ENCODE results near the gene RAB13.

Gene RAB13

DNA sequence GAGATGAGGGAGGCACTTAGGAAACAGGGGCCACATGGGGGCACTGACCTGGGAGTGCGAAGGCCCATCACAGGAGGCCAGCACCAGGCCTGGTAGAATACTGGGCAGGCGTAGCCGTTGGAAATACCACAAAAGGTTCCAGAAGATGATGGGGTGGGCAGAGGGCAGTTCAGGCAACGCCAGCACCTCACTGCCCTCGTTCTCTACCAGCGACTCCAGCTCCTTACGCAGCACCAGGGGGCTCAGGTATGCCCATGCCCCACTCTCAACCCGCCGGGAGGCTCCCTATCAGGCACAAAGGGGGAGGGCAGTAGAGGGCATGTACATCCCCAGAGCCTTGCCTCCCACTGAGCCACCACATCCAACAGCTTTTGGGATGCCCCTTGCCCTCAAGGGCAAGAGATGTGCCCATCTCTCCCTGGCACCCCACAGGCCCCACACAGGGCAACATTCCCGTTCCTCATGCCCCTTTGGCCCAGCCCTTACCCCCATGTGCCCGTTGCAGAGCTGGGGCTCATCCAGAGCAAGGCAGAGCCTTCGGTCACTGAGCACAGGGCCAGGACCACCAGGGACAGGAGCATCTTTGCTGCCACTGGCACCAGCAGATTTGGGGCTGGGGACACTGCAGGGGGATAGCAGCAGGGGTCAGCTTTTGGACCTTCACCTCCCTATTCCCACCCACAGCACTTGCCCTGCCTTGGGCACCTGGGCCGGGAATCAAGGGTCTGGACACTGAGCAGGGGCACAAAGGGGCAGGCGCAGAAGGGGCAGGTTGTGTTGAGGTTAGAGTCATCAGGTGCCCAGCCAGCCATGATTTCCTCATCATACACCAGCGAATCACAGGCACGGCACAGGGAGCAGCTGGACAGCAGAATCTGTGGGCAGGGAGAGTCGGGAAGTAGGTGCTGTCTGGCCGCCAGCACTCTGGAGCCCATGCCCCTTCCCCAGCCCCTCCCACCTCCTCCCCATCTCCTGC, 53.7 kb downstream of the RAB13 start:
- DNase-seq: no peak
